IPS-18c (cell line): Measurements from ENCODE around the gene TTC34.
"Not testable (repeated sequence)": the region's sequence is repeated elsewhere in the genome, so short reads cannot be mapped to it uniquely, and the experiment has no call there.

ENCODE experiments used
- H3K4me3 ChIP-seq: 2 replicates; pipeline ENCODE4 v1.7.0; 2013; ENCODE audit warnings: low read depth, mild to moderate bottlenecking, low read length, moderate library complexity; ENCODE audit not compliant: insufficient read depth
- H3K9me3 ChIP-seq: one replicate; pipeline ENCODE4 v1.6.1; 2013; ENCODE audit warnings: mild to moderate bottlenecking, low read length, moderate library complexity; ENCODE audit not compliant: control insufficient read depth, insufficient read depth

TTC34 gene

DNA sequence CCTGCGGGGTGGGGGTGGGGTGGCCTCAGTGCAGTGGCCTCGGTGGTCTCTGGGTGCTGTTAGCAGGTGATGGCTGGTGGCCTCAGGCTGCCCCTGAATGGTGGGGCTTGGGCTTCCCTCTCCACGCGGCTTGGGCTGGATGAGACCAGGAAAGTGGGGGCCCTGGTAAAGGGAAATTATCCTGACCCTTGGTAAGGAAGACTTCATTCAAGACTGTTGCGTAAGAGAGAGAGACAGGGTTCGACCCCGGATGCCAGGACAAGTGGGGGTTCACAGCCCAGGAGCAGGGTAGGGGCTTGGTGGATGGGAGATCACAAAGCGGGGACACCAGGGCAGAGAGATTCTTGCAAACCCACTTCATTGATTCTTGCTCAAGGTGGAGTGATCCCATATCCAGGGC, 5.5 kb upstream of the TTC34 start:
- Histone ChIP-seq H3K4me3 (no peak overlapping the region; the same call in 1 of the 2 replicates), H3K9me3 (peaks cover 61% of the 10 kb centered on the region)

DNA sequence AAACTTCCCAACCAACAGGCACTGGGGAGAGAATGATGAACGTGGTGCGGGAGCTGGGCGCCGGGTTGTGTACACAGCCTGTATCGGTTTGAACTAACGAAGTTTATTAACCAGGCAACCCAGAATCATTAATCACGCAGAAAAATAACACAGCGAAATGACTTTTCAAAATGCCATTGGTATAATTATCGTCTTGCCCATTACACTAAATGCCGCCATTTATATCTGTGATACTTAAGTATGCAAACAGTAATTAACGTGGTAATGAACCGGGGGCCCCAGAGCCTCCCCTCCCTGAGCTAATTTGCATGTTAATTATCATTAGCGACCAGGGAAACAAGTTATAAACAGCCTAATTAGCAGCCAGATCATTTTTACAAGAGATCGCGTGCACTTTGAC, 5.1 kb upstream of the TTC34 start:
- Histone ChIP-seq H3K9me3 (peaks cover 64% of the 10 kb centered on the region), H3K4me3 (no peak overlapping the region)

DNA sequence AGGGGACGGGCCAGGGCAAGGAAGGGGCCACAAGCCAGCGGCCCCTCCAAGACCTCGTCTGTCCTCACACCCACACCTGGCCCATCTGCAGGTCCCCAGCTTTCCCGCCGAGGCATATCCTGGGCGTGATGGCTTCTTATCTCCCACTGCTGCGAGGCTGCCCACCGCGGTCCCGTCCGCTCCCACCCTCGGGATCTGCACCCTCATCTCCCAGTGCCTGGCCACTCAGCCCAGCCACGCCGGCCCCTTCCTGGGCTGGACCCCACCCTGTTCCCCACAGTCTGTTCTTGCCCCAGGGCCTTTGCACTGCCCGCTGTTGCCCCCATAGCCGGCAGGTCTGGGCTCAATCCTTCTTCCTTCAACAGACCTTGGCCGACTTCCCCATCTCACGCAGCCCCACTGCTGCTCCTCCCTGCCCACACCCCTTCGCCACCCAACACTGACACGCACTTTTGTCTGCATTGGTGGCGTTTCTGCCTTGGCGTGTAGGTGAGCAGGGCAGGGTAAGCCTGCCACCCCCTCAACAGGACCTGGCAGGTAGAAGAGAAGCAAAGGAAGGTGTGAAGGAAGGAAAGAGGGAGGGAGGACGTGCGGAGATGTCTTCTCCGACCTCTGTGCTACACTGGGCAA, 4.4 kb upstream of the TTC34 start:
- Histone ChIP-seq H3K4me3 (peak overlapping the region; percentile 15; the same call in 1 of the 2 replicates), H3K9me3 (peaks cover 66% of the 10 kb centered on the region)

DNA sequence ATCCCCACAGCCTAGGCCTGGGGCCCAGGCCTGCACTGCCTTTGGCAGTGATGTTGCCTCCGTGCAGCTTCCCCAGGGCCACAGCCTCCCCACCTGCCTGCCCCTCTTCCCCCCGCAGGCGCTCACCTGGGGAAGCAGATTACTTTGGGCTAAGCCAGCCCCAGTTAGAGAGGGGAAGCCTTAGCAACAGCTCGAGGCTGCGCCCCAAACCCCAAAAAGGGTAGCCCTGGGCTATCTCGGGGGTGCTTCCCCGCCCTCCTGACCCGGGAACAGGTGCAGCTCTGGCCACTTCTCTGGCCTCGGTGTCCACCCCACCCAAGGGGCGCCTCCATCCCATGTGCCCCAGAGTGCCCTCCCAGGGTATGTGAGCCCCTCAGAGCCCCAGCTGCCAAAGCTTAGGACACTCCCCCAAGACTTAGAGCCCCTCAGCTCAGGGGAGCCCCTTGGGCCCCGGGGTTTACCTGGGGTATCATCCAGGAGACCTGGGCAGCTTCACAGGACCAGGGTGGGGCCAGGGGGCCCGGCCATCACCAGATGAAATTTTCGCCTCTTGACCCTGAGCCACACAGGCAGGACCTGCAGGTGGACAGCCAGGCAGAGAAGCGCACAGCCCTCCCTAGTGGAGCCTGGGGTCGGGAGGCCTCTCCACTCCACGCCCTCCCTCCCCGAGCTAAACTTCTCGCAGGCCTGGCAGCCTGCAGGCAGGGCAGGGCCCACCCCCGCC, 3.3 kb upstream of the TTC34 start:
- H3K9me3 ChIP-seq: peaks cover 67% of the 10 kb centered on the region
- H3K4me3 ChIP-seq: no peak overlapping the region

DNA sequence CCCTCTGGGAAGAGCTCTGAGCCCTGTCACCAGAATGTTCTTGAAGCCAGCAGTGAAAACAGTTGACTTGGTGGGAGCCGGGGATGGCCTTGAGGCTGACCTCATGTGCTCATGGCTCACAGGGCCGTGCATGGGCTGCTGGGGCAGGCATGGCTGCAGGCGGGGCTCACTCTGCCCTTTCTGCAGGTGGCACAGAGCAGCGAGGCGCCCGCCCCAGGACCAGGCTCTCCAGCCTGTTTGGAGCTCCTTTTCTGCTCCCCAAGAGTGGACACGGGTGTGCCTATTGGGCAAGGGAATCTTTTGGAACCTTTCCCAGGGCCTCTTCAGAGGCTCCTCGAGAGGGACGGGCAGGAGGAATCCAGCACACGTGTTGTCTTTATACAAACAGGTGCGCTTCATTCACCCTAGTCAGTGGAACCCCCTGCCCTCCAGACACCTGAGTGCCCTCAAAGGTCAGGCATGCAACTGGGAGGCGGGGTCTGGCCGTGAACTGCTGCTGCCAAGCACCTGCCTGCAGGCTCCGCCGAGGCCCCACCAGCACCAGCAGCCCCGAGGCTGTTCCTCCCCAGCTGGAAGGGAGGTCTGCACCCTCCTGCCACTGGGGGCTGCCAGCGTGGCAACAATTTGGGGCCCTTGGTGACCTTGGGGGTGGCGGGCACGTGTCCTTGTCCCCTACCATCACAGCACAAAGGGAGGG, 2.6 kb upstream of the TTC34 start:
- Histone ChIP-seq H3K9me3 (peaks cover 65% of the 10 kb centered on the region), H3K4me3 (no peak overlapping the region)

DNA sequence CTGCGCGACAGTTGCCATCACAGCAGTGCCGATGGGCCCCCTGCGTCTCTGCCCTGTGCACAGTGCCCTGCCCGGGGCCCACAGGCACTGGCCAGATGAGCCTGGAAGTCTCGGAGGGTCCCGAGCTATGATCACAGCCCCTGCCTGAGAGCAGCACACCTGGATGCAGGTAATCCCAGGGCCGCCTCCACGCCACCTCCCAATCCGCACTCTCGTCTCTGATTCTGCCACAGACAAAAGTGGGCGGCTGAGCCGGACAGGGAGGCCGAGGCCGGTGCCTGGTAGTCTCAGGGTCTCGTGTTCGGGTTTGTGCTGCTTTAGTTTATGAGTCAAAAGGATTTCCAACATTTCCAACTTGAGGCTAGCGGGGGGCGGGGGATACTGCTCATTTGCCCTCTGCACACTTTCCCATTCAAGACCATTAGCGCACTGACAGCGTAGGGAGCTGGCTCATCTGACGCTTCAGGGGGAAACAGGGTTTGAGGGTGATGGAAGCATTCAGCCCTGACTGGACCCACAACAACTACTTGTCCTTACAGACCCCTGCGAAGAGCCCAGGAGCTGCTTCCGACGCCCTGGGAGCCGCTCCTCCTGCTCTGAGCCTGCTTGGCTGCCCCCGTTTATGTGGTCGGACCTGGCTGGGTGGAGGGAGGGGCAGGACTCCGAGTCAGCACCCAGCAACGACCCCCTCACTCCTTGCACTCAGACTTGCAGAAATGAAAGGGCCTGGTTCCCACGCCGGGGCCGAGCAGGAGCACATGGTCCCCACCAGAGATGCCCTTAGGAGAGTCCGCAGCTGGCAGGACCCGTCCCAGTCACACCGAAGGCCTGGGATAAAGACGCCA, 1.8 kb upstream of the TTC34 start:
- Histone ChIP-seq H3K4me3 (no peak overlapping the region), H3K9me3 (peaks cover 60% of the 10 kb centered on the region)

DNA sequence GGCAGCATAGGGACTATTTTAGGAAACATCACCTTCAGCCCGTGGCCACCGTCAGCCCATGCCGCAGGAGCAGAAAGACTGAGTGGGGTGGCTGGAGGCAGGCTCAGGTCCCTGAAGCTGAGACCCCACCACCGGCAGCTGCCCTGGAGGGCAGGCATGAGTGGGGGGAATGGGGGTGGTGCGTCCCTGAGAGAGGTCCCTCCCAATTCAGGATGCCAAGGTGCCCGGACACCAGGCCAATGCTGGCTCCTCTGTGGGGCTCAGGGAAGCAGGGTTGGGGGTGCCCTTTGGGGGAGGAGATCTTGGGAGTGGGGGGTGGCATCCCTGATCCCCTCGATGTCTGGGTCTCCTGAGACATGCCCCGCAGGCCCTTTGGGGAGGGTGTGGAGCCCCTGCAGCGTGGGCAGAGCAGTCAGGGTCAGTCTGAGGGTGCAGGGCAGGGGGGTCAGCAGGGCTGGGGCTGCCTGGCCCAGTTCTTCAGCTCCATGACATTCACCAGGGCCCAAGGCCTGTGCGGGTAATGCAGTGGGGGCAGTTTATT, 998 bp upstream of the TTC34 start:
- Histone ChIP-seq H3K4me3 (no peak overlapping the region), H3K9me3 (peaks cover 56% of the 10 kb centered on the region)

DNA sequence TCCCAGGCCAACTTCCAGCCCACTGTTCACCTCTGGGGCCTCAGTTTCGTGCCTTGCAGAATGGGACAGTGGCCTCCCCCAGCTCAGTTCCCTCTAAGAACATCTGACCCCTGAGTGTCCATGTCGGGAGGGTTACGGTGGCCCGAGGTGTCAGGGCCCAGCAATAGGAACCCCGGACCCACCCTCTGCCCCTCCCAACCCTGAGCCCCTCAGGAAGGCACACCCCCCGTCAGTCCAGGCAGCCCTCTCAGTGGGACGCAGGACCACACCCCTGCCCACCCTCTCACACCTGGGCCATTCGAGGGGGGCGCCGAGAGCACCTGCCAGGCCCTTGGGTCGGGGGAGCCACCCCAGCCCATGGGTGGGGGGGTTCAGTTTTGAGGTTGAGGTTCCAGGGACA, 447 bp downstream of the TTC34 start:
- H3K4me3 ChIP-seq: no peak overlapping the region
- H3K9me3 ChIP-seq: peaks cover 55% of the 10 kb centered on the region

DNA sequence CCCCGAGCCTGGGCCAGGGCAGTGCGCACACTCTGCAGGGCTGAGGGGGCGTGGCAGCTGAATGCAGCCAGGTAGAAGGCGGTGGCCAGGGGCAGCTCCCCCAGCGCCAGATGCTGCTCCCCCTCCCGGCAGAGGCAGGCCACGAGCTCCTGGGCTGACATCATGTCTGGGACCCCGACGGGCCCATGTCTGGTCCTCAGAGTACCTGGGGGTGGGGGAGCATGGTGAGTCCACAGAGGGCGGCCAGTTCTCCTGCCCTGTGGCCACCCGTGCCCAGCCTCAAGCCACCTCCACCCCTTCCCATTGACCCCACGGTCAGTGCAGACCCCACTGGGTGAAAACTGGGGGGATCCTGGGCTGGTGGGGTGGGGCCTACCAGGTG, 838 bp downstream of the TTC34 start:
- H3K4me3 ChIP-seq: no peak overlapping the region
- H3K9me3 ChIP-seq: peaks cover 51% of the 10 kb centered on the region

DNA sequence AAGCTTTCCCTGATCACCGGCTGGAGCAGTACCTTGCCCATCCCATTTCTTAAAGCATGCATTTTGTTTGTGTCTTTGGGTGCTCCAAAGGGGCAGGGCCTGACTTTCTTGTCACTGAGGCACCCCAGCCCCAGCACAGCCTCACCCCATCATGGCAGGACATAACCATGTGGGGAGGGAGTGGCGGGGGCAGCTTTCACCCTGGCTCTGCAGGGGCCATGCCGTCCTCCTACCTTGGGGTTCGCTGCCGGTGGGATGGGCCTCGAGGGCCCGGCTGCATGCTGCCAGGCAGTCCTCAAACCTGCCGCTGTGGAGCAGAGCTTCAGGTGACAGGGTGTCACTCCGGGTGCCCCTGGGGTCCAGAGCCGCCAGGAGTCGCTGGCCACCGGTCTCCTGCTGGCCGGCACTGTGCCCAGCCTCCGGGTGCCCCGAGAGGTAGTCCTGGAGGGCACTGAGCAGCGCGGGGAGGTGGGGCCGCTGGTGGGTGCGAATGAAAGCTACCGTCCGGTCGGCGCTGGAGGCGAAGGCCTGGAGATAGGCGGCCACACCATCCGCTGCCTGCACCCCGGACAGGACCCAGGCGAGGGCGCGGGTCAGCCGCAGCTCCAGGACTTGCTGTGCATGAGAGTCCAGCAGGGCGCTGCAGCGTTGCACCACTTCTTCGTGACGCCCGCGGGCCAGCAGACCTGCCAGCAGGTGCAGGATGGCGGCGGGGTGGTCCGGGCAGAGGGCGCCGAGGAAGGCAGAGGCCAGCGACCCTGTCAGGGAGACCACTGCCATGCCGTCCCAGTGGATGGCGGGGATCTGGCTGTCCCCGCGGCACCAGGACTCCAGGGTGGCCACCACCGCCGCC, 1.5 kb downstream of the TTC34 start:
- H3K4me3 ChIP-seq: no peak overlapping the region
- H3K9me3 ChIP-seq: peaks cover 48% of the 10 kb centered on the region

DNA sequence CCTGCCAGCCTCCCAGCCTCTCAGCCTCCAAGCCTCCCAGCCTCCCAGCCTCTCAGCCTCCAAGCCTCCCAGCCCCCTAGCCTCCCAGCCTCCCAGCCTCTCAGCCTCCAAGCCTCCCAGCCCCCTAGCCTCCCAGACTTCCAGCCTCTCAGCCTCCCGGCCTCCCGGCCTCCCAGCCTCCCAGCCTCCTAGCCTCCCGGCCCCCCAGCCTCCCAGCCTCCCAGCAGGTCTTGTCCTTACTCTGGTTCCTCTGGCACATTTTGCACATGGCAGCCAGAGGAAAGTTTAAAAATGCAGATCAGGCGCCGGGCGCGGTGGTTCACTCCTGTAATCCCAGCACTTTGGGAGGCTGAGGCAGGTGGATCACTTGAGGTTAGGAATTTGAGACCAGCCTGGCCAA, 2.5 kb downstream of the TTC34 start:
- not testable (repeated sequence) for H3K4me3 ChIP-seq
- H3K9me3 ChIP-seq: peaks cover 43% of the 10 kb centered on the region

DNA sequence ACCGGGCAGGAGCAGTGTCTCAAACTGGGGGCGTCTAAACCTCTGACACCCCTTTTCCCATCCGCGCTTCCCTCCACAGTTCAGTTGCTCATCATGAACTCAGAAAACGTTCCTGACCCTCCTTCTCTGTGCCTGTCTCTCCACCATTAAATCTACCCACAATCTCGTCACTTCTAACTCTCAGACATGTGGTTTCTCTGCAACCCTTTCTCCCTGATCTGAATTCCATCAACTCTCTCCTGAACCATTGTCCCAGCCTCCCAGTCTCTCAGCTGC, 3.8 kb downstream of the TTC34 start:
- Histone ChIP-seq H3K9me3 (peaks cover 34% of the 10 kb centered on the region), H3K4me3 (no peak overlapping the region)

DNA sequence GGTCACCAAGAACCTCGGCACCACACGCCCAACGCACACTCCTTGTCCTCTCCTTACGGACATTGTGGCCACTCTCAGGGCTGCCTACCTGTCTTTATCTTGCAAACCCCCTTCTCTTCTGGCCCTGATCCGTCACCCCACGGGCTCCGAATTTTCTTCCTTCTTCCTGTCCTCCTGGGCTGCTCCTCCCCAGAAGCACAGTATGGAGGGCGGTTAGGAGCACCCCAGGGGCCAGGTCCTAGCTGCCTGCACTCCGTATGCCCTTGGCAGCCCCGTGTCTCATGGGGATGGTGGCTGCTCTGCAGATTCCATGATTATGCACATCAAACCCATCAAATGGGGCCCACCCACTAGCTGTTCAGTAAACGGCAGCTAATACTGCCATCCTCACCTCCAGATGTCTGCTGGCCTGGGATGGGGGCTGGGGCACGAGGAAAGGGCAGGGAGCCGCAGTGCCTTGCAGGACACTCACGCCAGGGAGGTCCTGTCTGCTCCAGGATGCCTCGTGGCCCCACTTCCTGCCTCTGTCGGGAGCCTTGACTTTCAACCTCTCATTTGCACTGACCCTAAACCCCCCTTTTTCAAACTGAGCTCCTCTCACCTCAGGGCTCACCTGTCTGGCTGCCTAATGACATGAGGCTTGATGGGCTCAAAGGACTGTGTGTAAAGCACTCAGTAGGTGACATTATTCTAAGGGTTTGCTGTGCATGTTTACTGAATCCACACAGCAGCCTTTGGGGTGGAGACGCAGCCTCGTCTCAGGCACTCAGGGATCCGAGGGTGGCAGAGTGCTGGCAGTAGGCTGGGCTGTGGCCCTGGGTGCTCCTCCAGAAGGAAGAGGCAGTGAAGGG, 4.4 kb downstream of the TTC34 start:
- Histone ChIP-seq H3K4me3 (no peak overlapping the region), H3K9me3 (peaks cover 30% of the 10 kb centered on the region)

DNA sequence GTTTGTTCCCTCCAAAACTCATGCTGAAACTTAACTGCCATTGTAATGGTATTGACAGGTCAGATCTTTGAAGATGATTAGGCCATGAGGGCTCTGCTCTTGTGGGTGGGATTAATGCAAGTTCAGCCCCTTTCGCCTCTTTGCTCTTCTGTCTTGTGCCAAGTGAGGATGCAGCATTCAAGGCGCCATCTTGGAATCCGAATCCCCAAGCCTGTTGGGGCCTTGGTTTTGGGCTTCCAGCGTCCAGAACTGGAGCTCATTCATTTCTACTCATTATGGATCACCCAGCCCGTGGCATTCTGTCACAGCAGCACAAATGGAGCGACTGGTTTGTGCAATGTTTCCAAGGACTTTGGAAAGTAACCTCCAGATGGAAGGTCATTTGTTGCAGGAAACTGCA, 5.6 kb downstream of the TTC34 start:
- peaks cover 20% of the 10 kb centered on the region for H3K9me3 ChIP-seq

DNA sequence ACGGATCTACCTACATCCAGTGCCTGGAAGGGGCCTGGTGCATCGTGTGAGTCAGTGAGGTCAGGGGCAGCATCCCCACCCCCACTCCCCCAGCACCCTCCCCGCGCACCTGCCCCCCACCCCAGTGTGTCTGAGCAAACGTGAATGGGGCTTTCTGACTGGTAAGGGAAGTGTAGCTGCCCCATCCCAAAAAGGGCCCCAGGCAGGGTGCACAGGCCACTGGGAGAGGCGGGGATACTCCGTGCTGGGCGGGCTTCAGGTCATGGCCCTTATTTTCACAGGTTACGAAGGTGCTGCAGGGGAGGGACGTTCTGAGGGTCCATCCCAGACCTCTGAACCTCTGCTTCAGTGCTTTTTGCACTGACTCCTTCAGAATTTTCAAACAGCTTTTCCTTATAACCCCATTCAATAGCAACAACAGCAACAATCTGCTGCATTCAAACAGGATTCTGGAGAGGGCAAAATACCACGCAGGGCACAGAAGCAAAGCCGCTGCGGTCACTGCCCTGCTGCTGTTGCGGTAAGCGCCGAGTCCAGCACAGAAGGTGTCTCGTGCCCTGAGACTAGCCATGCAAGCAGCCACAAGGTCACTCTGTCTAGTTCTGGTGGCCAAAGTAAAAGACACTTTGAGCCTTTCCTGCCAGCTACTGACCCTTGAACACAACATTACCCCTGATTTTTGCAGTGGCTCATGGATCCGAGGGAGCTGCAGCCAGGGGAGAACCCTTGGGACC, 10.3 kb downstream of the TTC34 start:
- peaks cover 22% of the 10 kb centered on the region for H3K9me3 ChIP-seq
- H3K4me3 ChIP-seq: peak overlapping the region; percentile 24; the same call in 1 of the 2 replicates

More for the DNA sequence above, 5.6 kb downstream of the TTC34 start:
- no peak overlapping the region for H3K4me3 ChIP-seq
